HG02623 (cell line): ENCODE measurements around the gene DIPK1A.
"Not testable (repeated sequence)": the region's sequence is repeated elsewhere in the genome, so short reads cannot be mapped to it uniquely, and the experiment has no call there.

Experiments used
- ATAC-seq: cut with Tn5 transposase; IDR thresholded peaks from one replicate; pipeline ENCODE4 v1.9.1; 2021; ENCODE audit warnings: moderate library complexity; ENCODE audit not compliant: unreplicated experiment

Gene DIPK1A

GRCh38 chr1:92980732-92981647 lies 19.7 kb upstream of the DIPK1A start:
- ATAC-seq = peak; percentile 42

- ATAC-seq = peak; percentile 74
Measured at GRCh38 chr1:92975551-92976232, 14.4 kb upstream of the DIPK1A start.

GRCh38 chr1:92974112-92974511 lies 12.8 kb upstream of the DIPK1A start:
- ATAC-seq = not testable (repeated sequence)

- ATAC-seq = no peak
Measured at GRCh38 chr1:92973203-92973897, 12.1 kb upstream of the DIPK1A start.

- no peak for ATAC-seq
Measured at GRCh38 chr1:92972409-92973129, 11.3 kb upstream of the DIPK1A start.

- ATAC-seq = not testable (repeated sequence)
Measured at GRCh38 chr1:92971932-92972331, 10.7 kb upstream of the DIPK1A start.

GRCh38 chr1:92970990-92971689 lies 9.9 kb upstream of the DIPK1A start:
- no peak for ATAC-seq

- no peak for ATAC-seq
Measured at GRCh38 chr1:92969517-92969916, 8.3 kb upstream of the DIPK1A start.

- ATAC-seq = no peak
Measured at GRCh38 chr1:92968138-92969032, 7.1 kb upstream of the DIPK1A start.

- ATAC-seq = no peak
Measured at GRCh38 chr1:92964998-92965397, 3.7 kb upstream of the DIPK1A start.

GRCh38 chr1:92964316-92964715 lies 3.1 kb upstream of the DIPK1A start:
- ATAC-seq = no peak

- peak; percentile 47 for ATAC-seq
Measured at GRCh38 chr1:92961896-92962752, 862 bp upstream of the DIPK1A start.

- peak; percentile 29 for ATAC-seq
Measured at GRCh38 chr1:92960395-92961130, 699 bp downstream of the DIPK1A start.

GRCh38 chr1:92958203-92958970 lies 2.9 kb downstream of the DIPK1A start:
- ATAC-seq = no peak

GRCh38 chr1:92957030-92957734 lies 4.1 kb downstream of the DIPK1A start:
- peak; percentile 29 for ATAC-seq
